Measurements from ENCODE around the gene AHCYL2. TPM values are rescaled to one million over a fixed set of nuclear protein-coding genes. Genes with fewer than 3 reads are reported as not detected.
"Not testable (repeated sequence)": the region's sequence is repeated elsewhere in the genome, so short reads cannot be mapped to it uniquely, and the experiment has no call there.

AHCYL2 gene
- total RNA-seq, 1 experiment from 2014 or later, result 20.2 TPM

DNA sequence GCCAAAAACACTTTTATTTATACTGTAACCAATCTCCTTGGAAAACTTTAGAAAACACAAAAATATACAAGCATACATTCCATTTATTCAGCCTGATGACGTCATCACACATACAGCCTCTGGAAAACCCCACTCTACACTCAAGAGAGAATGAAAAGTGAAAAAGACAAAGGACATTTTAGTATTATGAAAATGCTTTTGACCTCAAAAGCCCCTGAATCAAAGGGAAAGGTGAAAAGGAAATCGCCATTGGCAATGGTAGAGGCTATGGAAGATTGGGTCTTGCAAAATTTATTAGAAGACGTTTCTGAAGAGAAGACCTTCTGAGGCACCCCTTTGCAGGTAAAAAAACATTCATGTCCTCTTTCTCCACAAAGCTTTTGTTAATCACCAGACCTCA lies 126.5 kb downstream of the AHCYL2 start:
- ChIA-PET CTCF (no interaction called here), POLR2A (no interaction called here)
- no peaks in the 10 kb centered on the region for H3K36me3 ChIP-seq (ENCODE audit: control insufficient read depth, insufficient read depth, low read length)
- no peaks in the 10 kb centered on the region for H3K9me3 ChIP-seq (ENCODE audit: control insufficient read depth, insufficient read depth, low read depth, low read length)
- no peaks in the 10 kb centered on the region for H3K4me1 ChIP-seq (ENCODE audit: control insufficient read depth, insufficient read depth, low read length)
- no peaks in the 10 kb centered on the region for H3K27me3 ChIP-seq (ENCODE audit: control insufficient read depth, insufficient read depth, low read length)
- BruUV-seq (replicated peaks), result no TSS peak
- ATAC-seq (no peak), DNase-seq (ENCODE audit: low read depth, low spot score) (no peak)
- no peak overlapping the region for H3K27ac ChIP-seq (ENCODE audit: low read length)
- in situ Hi-C loops (cut with HindIII; ENCODE audit: low pct_unique_long_range_greater_than_20kb, low sequenced_read_pairs), result no loop called here
- intact Hi-C loops (cut with micrococcal nuclease; ENCODE audit: unreplicated experiment), result no loop called here
- TF ChIP-seq, protein P1, sequence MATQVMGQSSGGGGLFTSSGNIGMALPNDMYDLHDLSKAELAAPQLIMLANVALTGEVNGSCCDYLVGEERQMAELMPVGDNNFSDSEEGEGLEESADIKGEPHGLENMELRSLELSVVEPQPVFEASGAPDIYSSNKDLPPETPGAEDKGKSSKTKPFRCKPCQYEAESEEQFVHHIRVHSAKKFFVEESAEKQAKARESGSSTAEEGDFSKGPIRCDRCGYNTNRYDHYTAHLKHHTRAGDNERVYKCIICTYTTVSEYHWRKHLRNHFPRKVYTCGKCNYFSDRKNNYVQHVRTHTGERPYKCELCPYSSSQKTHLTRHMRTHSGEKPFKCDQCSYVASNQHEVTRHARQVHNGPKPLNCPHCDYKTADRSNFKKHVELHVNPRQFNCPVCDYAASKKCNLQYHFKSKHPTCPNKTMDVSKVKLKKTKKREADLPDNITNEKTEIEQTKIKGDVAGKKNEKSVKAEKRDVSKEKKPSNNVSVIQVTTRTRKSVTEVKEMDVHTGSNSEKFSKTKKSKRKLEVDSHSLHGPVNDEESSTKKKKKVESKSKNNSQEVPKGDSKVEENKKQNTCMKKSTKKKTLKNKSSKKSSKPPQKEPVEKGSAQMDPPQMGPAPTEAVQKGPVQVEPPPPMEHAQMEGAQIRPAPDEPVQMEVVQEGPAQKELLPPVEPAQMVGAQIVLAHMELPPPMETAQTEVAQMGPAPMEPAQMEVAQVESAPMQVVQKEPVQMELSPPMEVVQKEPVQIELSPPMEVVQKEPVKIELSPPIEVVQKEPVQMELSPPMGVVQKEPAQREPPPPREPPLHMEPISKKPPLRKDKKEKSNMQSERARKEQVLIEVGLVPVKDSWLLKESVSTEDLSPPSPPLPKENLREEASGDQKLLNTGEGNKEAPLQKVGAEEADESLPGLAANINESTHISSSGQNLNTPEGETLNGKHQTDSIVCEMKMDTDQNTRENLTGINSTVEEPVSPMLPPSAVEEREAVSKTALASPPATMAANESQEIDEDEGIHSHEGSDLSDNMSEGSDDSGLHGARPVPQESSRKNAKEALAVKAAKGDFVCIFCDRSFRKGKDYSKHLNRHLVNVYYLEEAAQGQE (IDR thresholded peaks at IDR 0.05; ENCODE audit: insufficient read depth in 1 of 2, low read depth in 2 of 2, low read length in 1 of 2), result no peak
- TF ChIP-seq TCF7L2 (IDR thresholded peaks at IDR 0.05; ENCODE audit: low read depth, low read length), result no peak
- no peak for TF ChIP-seq SIN3A (IDR thresholded peaks at IDR 0.05; ENCODE audit: borderline replicate concordance, insufficient read depth, low read depth, low read length)
- no peak for TF ChIP-seq CTCF (IDR thresholded peaks at IDR 0.05)
- TF ChIP-seq POLR2AphosphoS5 (IDR thresholded peaks at IDR 0.05; ENCODE audit: low read depth, low read length), result no peak
- H3K4me3 ChIP-seq (ENCODE audit: low read depth in 2 of 2, low read length in 2 of 2), result no peak overlapping the region

DNA sequence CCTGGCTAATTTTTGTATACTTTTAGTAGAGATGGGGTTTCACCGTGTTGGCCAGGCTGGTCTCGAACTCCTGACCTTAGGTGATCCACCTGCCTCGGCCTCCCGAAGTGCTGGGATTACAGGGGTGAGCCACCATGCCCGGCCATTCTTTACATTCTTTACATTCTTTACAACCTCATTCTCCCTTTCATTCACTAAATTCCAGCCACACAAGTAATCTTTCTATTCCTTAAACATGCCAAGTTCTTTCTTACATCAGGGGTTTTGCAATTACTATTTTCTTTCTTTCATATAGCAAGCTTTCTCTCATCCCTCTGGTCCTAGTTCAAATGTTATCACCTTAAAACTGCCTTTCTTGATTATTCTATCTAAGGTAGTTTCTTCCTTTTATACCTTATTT lies 128.3 kb downstream of the AHCYL2 start:
- in situ Hi-C loops (cut with HindIII; ENCODE audit: low pct_unique_long_range_greater_than_20kb, low sequenced_read_pairs); BruUV-seq (replicated peaks); H3K4me1 ChIP-seq (ENCODE audit: control insufficient read depth, insufficient read depth, low read length); H3K9me3 ChIP-seq (ENCODE audit: control insufficient read depth, insufficient read depth, low read depth, low read length); DNase-seq (ENCODE audit: low read depth, low spot score); H3K27ac ChIP-seq (ENCODE audit: low read length); POLR2A ChIA-PET; H3K27me3 ChIP-seq (ENCODE audit: control insufficient read depth, insufficient read depth, low read length); H3K4me3 ChIP-seq (ENCODE audit: low read depth in 2 of 2, low read length in 2 of 2); H3K36me3 ChIP-seq (ENCODE audit: control insufficient read depth, insufficient read depth, low read length); intact Hi-C loops (cut with micrococcal nuclease; ENCODE audit: unreplicated experiment); ATAC-seq: not testable (repeated sequence)
- CTCF ChIA-PET, result interaction anchor here (0.7 kb wide), 1 partner anchor 23 kb away, joined by 10 read pairs; no protein-coding TSS in a partner anchor

- H3K9me3 ChIP-seq (ENCODE audit: control insufficient read depth, insufficient read depth, low read depth, low read length), result no peaks in the 10 kb centered on the region
- ChIA-PET POLR2A (no interaction called here), CTCF (interaction anchor here (0.6 kb wide), 1 partner anchor 107 kb away, joined by 6 read pairs; no protein-coding TSS in a partner anchor)
- in situ Hi-C loops (cut with HindIII; ENCODE audit: low pct_unique_long_range_greater_than_20kb, low sequenced_read_pairs), result no loop called here
- no peak overlapping the region for H3K27ac ChIP-seq (ENCODE audit: low read length)
- H3K36me3 ChIP-seq (ENCODE audit: control insufficient read depth, insufficient read depth, low read length), result no peaks in the 10 kb centered on the region
- intact Hi-C loops (cut with micrococcal nuclease; ENCODE audit: unreplicated experiment), result no loop called here
- DNase-seq (ENCODE audit: low read depth, low spot score) (no peak), ATAC-seq (no peak)
- TF ChIP-seq TCF7L2 (IDR thresholded peaks at IDR 0.05; ENCODE audit: low read depth, low read length) (no peak), POLR2AphosphoS5 (IDR thresholded peaks at IDR 0.05; ENCODE audit: low read depth, low read length) (no peak), SIN3A (IDR thresholded peaks at IDR 0.05; ENCODE audit: borderline replicate concordance, insufficient read depth, low read depth, low read length) (no peak), CTCF (IDR thresholded peaks at IDR 0.05) (no peak)
- TF ChIP-seq, protein P1 (IDR thresholded peaks at IDR 0.05; ENCODE audit: insufficient read depth in 1 of 2, low read depth in 2 of 2, low read length in 1 of 2), result no peak
- no peak overlapping the region for H3K4me3 ChIP-seq (ENCODE audit: low read depth in 2 of 2, low read length in 2 of 2)
- no peaks in the 10 kb centered on the region for H3K4me1 ChIP-seq (ENCODE audit: control insufficient read depth, insufficient read depth, low read length)
- no TSS peak for BruUV-seq (replicated peaks)
- no peaks in the 10 kb centered on the region for H3K27me3 ChIP-seq (ENCODE audit: control insufficient read depth, insufficient read depth, low read length)
Measured at GRCh38 chr7:129354428-129355157, 129.8 kb downstream of the AHCYL2 start.
